GM12872 (cell line): ENCODE results near the gene SUSD3.

ENCODE experiments used
- TF ChIP-seq, protein P1 (sequence below): IDR thresholded peaks from 3 replicates; pipeline ENCODE4 v1.5.1; 2011; ENCODE audit warnings: low read depth, mild to moderate bottlenecking, low read length, moderate library complexity; ENCODE audit not compliant: insufficient read depth

The SUSD3 gene

DNA sequence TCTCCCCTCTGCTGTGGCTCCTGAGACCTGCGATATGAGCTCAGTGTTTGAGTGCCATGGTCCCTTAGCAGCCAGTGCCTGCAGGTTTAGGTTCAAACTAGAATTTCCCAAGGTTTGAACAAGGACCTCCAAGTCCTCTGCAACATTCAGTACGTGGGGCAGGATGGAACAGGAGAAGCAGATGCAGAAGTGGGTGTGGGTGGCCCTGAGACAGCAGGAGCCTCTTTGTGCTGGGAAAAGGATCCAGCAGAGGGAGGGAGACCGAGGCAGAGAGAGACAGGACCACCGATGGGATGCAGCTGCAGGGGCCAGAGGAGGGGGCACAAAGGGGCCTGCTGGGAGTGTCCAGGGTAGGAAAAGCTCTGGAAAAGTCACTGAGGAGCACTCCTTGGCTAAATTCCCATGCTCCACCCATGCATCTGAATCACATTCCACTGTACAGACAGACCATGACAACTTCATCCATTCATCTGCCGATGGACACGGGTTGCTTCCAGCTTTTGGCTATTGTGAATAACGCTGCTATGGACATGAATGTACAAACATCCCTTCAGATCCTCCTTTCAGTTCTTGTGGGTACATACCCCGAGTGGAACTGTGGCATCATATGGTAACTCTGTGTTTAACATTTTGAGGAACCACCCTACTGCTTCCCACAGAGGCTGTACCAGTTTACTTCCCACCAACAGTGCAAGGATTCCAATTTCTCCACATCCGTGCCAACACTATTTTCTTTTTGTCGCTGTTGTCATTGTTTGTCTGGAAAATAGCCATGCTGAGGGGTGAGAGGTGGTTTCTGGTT, 26.7 kb upstream of the SUSD3 start:
- TF ChIP-seq, protein P1, sequence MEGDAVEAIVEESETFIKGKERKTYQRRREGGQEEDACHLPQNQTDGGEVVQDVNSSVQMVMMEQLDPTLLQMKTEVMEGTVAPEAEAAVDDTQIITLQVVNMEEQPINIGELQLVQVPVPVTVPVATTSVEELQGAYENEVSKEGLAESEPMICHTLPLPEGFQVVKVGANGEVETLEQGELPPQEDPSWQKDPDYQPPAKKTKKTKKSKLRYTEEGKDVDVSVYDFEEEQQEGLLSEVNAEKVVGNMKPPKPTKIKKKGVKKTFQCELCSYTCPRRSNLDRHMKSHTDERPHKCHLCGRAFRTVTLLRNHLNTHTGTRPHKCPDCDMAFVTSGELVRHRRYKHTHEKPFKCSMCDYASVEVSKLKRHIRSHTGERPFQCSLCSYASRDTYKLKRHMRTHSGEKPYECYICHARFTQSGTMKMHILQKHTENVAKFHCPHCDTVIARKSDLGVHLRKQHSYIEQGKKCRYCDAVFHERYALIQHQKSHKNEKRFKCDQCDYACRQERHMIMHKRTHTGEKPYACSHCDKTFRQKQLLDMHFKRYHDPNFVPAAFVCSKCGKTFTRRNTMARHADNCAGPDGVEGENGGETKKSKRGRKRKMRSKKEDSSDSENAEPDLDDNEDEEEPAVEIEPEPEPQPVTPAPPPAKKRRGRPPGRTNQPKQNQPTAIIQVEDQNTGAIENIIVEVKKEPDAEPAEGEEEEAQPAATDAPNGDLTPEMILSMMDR = no peak

DNA sequence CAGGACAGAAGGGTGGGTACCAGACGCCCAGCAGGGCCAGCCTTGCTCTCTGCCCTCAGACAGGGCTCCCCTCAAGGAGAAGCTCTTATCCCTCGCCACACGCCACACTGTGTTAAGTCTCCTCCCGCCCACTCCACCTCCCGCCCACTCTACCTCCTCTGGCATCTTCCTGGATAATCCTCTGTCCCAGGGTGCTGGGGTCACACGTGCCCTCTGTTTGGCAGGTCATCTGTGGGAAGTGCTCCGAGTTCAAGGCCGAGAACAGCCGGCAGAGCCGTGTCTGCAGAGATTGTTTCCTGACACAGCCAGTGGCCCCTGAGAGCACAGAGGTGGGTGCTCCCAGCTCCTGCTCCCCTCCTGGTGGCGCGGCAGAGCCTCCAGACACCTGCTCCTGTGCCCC, 26.0 kb upstream of the SUSD3 start:
- TF ChIP-seq, protein P1 = no peak

DNA sequence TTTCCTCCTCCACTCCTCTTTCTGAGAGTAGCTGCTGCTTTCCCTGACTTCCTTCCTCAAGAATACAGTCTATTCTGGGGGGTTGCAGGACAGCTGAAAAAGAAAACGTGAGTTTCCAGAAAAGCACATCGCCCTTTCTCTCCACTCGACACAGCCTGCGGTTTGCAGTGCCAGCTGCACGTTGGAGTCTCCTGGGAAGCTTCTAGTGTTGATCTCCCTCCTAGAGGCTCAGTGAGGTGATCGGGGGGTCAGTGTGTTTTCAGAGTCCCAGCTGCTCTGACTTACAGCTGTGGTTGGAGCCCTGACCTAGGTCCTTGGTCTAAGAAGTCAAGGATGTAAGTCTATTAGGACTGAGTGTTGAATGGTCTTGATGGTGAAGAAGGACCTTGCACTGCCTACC, 25.0 kb upstream of the SUSD3 start:
- TF ChIP-seq, protein P1 = no peak

DNA sequence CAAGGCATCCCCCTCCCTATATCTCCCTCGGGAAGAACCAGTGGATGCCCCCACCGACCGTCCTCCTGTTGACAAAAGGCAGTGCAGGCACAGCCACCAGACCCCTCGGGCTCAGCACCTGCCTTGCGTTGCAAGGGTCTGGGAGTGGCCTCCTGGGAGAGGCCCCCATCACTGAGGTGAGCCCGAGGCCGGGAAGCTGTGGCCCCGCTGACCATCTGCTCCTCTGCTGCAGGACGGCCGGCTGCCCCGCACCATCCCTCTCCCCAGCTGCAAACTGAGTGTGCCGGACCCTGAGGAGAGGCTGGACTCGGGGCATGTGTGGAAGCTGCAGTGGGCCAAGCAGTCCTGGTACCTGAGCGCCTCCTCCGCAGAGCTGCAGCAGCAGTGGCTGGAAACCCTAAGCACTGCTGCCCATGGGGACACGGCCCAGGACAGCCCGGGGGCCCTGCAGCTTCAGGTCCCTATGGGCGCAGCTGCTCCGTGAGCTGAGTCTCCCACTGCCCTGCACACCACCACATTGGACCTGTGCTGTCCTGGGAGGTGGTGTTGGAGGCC, 23.3 kb upstream of the SUSD3 start:
- TF ChIP-seq, protein P1 = no peak

DNA sequence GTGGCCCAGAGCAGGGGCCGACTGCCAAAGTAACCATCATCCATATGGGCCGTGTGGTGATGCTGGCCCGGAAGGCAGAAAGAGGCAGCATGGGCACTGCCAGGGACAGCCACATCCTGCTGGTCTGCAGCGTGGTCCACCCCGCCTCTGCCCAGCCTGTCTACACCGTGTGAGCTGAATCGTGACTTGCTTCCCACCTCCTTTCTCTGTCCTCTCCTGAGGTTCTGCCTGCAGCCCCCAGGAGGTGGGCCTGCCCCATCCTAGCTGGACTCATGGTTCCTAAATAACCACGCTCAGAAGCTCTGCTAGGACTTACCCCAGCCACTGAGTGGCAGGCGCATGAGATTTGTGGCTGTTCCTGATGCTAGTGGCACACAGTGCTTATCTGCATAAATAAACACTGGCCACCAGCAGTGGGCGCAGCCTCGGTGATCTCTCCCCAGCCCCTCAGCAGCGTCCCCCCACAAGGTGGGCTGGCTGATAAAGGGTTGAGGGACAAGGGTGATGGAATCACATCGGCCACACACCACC, 22.6 kb upstream of the SUSD3 start:
- TF ChIP-seq, protein P1 = 0 out of 3 replicates have a peak, but pooled peaks have one; percentile 3

DNA sequence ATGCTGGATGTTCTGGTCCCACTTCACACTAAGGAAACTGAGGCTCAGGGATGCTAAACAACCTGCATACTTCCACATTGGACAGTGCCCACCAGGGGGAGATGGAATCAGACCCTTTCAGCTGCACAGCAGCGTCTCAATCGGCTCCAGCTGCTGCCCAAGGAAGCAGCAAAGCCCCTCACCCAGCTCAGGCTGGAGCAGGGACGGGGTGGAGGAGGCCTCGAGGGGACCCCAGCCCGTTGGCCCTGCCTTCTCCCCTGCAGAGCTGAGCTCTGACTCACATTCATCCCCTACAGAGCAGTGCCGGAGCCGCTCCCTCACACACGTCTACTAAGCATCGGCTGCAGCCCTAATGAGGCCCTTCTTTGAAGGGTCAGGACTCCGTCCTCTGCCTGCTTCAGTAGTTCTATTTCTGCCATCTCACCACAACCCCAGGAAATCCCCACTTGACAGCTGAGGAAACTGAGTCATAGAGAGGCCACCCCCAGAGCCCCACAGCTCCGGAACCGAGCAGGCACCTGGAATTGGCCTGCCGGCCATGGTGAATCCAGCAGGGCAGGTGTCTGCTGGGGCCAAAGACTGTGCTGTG, 21.5 kb upstream of the SUSD3 start:
- TF ChIP-seq, protein P1 = peak; percentile 22; the same call in 1 of the 3 replicates

DNA sequence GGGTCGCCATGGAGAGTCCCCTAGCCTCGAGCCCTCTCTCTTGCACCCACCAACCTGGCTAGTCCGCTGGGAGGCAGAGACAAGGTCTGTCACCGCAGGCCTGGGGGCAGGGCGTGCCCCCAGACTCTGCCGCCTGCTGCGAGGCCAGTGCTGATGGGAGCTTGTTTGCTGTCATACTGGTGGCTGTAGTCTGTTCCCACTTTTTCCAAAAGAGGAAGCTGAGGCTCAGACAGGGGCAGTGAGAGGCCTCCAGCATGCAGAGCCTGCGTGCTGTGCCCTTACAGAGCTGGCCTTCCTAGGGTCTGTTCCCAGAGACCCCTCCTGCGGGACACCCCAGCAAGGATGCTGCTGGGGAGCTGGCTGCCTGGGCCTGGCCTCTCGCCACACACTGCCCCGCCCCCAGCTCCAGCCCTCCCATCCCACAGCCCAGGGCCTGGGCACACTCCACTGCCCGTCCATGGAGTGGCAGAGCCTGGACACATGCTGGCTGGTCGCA, 21.0 kb upstream of the SUSD3 start:
- TF ChIP-seq, protein P1 = no peak
